Measurements from ENCODE around the gene RNH1.

RNH1 gene

GRCh38 chr11:495537-495931, 11.5 kb downstream of the RNH1 start:
- Histone ChIP-seq H3K9me2 (replicated peaks; ENCODE audit: control insufficient read depth, low read length) (no peaks in the 10 kb centered on the region), H3K79me2 (ENCODE audit: control insufficient read depth, low read length) (no peaks in the 10 kb centered on the region), H3K4me3 (ENCODE audit: low read length) (no peak overlapping the region), H3K9me3 (ENCODE audit: control insufficient read depth, insufficient read depth, low read length) (no peaks in the 10 kb centered on the region), H3K4me1 (ENCODE audit: control insufficient read depth, low read length) (peaks cover 7% of the 10 kb centered on the region), H3K36me3 (ENCODE audit: control insufficient read depth, low read length) (peaks cover 49% of the 10 kb centered on the region), H3F3A (ENCODE audit: control insufficient read depth, insufficient read depth) (no peaks in the 10 kb centered on the region), H3K27ac (ENCODE audit: low read depth, low read length) (no peak overlapping the region), H3K27me3 (ENCODE audit: control insufficient read depth, low read length) (no peaks in the 10 kb centered on the region), H4K20me1 (ENCODE audit: control insufficient read depth, insufficient read depth, low read depth, low read length) (no peaks in the 10 kb centered on the region), H3K4me2 (ENCODE audit: low read length) (no peak overlapping the region)
- no peak for TF ChIP-seq CTCF (IDR thresholded peaks at IDR 0.05; ENCODE audit: low read depth, low read length, poor library complexity, severe bottlenecking)
- no peak for TF ChIP-seq EZH2phosphoT487 (IDR thresholded peaks at IDR 0.05; ENCODE audit: borderline replicate concordance, low read length)

DNA sequence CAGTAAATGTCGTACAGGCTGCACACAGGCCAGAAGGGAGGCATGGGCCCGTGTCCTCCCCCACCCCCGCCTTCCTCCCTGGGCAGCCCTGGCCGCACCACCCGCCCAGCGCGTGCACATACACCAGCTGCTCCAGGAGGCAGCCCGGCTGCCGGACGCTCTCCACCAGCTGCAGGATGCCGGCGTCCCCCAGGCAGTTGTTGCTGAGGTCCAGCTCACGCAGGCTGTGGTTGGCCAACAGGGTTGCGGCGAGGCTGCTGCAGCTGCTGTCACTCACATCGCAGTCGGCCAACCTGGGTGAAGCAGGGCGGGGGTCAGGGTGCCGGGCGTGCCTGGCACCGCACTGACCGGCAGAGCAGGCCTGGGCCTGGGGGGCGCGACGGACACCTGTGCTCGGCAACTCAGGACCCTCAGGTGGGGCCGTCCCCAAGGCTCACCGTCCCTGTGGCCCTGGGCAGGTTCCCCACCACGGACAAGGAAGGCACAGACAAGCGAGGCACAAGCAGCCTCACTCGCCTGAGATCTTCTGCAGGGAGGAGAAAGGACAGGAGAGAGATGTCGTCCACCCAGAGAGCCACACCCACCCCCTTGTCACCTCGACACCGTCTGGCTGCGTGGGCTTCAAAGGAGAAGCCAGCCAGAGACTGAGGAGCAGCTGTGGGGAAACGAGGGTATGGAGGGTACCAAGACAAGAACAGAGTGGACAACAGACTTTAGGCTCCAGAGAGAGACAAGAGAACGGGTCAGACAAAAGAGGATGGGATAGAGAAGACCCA, 12.1 kb downstream of the RNH1 start:
- Histone ChIP-seq H4K20me1 (ENCODE audit: control insufficient read depth, insufficient read depth, low read depth, low read length) (no peaks in the 10 kb centered on the region), H3F3A (ENCODE audit: control insufficient read depth, insufficient read depth) (no peaks in the 10 kb centered on the region), H3K9me2 (replicated peaks; ENCODE audit: control insufficient read depth, low read length) (no peaks in the 10 kb centered on the region), H3K4me2 (ENCODE audit: low read length) (no peak overlapping the region), H3K9me3 (ENCODE audit: control insufficient read depth, insufficient read depth, low read length) (no peaks in the 10 kb centered on the region), H3K4me1 (ENCODE audit: control insufficient read depth, low read length) (peaks cover 7% of the 10 kb centered on the region), H3K27me3 (ENCODE audit: control insufficient read depth, low read length) (no peaks in the 10 kb centered on the region), H3K4me3 (ENCODE audit: low read length) (no peak overlapping the region), H3K36me3 (ENCODE audit: control insufficient read depth, low read length) (peaks cover 43% of the 10 kb centered on the region), H3K79me2 (ENCODE audit: control insufficient read depth, low read length) (no peaks in the 10 kb centered on the region), H3K27ac (ENCODE audit: low read depth, low read length) (no peak overlapping the region)
- TF ChIP-seq CTCF (IDR thresholded peaks at IDR 0.05; ENCODE audit: low read depth, low read length, poor library complexity, severe bottlenecking) = no peak

GRCh38 chr11:492427-493226, 14.4 kb downstream of the RNH1 start:
- no peaks in the 10 kb centered on the region for H3K9me3 ChIP-seq (ENCODE audit: control insufficient read depth, insufficient read depth, low read length)
- H3K36me3 ChIP-seq (ENCODE audit: control insufficient read depth, low read length) = peaks cover 21% of the 10 kb centered on the region
- H3F3A ChIP-seq (ENCODE audit: control insufficient read depth, insufficient read depth) = no peaks in the 10 kb centered on the region
- H3K9me2 ChIP-seq (replicated peaks; ENCODE audit: control insufficient read depth, low read length) = no peaks in the 10 kb centered on the region
- H3K27ac ChIP-seq (ENCODE audit: low read depth, low read length) = no peak overlapping the region
- no peak overlapping the region for H3K4me2 ChIP-seq (ENCODE audit: low read length)
- no peaks in the 10 kb centered on the region for H3K27me3 ChIP-seq (ENCODE audit: control insufficient read depth, low read length)
- TF ChIP-seq EZH2phosphoT487 (IDR thresholded peaks at IDR 0.05; ENCODE audit: borderline replicate concordance, low read length) (no peak), CTCF (IDR thresholded peaks at IDR 0.05; ENCODE audit: low read depth, low read length, poor library complexity, severe bottlenecking) (no peak)
- H3K4me3 ChIP-seq (ENCODE audit: low read length) = no peak overlapping the region
- H3K79me2 ChIP-seq (ENCODE audit: control insufficient read depth, low read length) = no peaks in the 10 kb centered on the region
- peaks cover 7% of the 10 kb centered on the region for H3K4me1 ChIP-seq (ENCODE audit: control insufficient read depth, low read length)
- H4K20me1 ChIP-seq (ENCODE audit: control insufficient read depth, insufficient read depth, low read depth, low read length) = no peaks in the 10 kb centered on the region
